GM19452 (cell line): ENCODE measurements around the gene GLP2R.

ENCODE experiments used
- ATAC-seq: cut with Tn5 transposase; IDR thresholded peaks from one replicate; pipeline ENCODE4 v1.9.1; 2021; ENCODE audit not compliant: unreplicated experiment

GLP2R gene

GRCh38 chr17:9811537-9811936 is 14.2 kb upstream of the GLP2R start:
- ATAC-seq: no peak

- ATAC-seq: no peak
Observed at GRCh38 chr17:9813166-9813565, 12.6 kb upstream of the GLP2R start.

- no peak for ATAC-seq
Observed at GRCh38 chr17:9814337-9814945, 11.3 kb upstream of the GLP2R start.

GRCh38 chr17:9816472-9816871 is 9.3 kb upstream of the GLP2R start:
- no peak for ATAC-seq

GRCh38 chr17:9817086-9817485 is 8.6 kb upstream of the GLP2R start:
- no peak for ATAC-seq

GRCh38 chr17:9818760-9819159 is 7.0 kb upstream of the GLP2R start:
- ATAC-seq: no peak

GRCh38 chr17:9820448-9820847 is 5.3 kb upstream of the GLP2R start:
- ATAC-seq: no peak

GRCh38 chr17:9821921-9822320 is 3.8 kb upstream of the GLP2R start, which contains the start of gene GSG1L2:
Gene GSG1L2, minus strand, starts transcription at chr17:9822079. Its CDS starts 8 bp downstream, at chr17:9822071.
- no peak for ATAC-seq

GRCh38 chr17:9824094-9824493 is 1.6 kb upstream of the GLP2R start:
- ATAC-seq: no peak

- ATAC-seq: no peak
Observed at GRCh38 chr17:9824797-9825338, 856 bp upstream of the GLP2R start.

GRCh38 chr17:9828296-9829295 is 2.9 kb downstream of the GLP2R start:
- no peak for ATAC-seq

GRCh38 chr17:9829343-9829742 is 3.6 kb downstream of the GLP2R start:
- no peak for ATAC-seq

- no peak for ATAC-seq
Observed at GRCh38 chr17:9830711-9831110, 5.0 kb downstream of the GLP2R start.

- ATAC-seq: no peak
Observed at GRCh38 chr17:9833922-9834321, 8.2 kb downstream of the GLP2R start.

GRCh38 chr17:9837551-9838471 is 12.1 kb downstream of the GLP2R start:
- ATAC-seq: no peak

- ATAC-seq: no peak
Observed at GRCh38 chr17:9839433-9839832, 13.7 kb downstream of the GLP2R start.

- ATAC-seq: no peak
Observed at GRCh38 chr17:9842057-9842758, 16.5 kb downstream of the GLP2R start.

GRCh38 chr17:9843152-9844010 is 17.7 kb downstream of the GLP2R start:
- no peak for ATAC-seq

- no peak for ATAC-seq
Observed at GRCh38 chr17:9844153-9844552, 18.4 kb downstream of the GLP2R start.
